Measurements from ENCODE around the gene POP5.
"Not testable (repeated sequence)": the region's sequence is repeated elsewhere in the genome, so short reads cannot be mapped to it uniquely, and the experiment has no call there.

The POP5 gene

DNA sequence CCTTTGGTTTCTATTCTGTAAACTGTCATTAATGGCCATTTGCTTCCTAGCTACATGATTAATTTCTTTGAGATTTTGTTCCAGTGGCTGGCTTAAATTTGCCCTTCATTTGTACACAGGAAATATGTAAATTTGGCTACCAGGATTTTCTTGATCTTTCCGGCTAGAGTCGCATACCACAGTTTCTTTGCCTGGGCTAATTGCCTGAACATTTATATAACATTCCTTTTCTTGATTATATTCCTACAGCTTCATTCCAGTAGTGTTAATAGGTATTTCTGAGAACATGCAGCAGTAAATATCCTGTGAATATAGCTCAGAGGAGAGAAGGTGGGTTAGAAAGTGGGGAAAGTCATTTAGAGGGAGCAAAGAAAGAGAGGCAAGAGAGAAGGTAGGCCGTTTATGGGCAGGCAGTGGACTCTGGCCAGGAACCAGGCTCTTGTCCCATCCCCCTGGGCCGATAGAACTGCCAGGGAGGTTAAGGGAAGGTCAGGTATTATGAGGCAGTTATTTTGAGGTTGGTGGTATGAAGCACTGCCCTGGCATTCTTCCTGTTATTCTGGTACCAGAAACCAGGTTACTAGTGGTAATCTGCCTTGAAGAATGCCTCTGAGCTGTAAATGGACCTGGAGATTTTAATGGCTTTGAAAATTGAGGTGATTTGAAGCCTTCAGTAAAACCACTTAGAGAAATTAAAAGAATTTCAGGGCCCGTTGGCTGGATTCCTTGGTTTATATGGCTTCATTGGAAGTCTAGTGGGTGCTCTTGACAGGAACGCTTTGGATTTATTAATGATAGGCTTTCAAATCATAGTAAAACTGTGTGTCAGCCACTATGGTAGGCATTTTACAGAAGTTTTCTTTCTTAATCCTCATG, 42.7 kb downstream of the POP5 start:
- DNase-seq (ENCODE audit: low read depth in 2 of 2): no peak

DNA sequence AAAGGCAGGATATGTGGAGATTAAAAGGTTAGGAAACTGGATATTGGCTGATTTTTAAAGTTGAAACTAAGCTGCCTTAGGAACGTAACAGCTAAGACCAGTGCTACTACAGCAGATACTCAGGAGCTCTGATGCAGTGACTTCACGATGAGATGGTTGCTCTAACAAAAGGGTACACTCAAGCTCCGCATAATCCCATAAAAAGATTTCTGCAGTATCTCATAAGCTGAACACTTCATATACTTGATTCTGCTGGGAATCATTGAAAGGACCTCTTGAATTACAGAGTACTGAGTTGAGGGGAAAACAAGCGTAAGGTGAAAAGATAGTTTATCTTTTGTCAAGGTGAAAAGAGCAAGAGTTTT, 43.4 kb downstream of the POP5 start:
- DNase-seq (ENCODE audit: low read depth in 2 of 2): no peak

DNA sequence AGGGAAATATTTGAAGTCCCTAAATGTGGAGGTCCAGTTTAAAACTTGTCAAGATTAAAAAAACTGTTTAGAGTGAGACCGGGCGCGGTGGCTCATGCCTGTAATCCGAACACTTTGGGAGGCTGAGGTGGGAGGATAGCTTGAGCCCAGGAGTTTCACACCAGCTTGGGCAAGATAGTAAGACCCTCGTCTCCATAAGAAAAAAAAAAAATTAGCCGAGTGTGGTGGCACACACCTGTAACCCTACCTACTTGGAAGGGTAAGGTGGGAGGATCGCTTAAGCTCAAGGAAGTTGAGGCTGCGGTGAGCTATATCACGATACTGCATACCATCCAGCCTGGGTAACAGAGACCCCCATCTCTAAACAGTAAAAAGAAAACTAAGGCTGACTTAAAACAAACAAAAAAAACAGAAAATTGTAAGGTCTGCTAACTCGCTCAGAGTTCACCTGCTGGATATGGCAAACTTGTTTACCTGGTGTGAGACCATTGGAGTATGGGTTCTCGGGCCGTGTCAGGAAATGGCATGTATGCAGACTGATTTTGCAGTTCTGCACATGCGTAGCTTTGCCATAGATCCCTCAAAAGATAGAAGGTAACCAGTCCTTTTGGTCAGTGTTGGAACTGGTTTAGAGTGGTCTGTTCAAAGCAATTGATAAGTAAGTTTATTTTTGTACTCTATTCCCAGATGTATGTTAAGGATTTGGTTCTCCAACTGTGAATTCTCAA, 45.0 kb downstream of the POP5 start:
- DNase-seq (ENCODE audit: low read depth in 2 of 2): no peak

DNA sequence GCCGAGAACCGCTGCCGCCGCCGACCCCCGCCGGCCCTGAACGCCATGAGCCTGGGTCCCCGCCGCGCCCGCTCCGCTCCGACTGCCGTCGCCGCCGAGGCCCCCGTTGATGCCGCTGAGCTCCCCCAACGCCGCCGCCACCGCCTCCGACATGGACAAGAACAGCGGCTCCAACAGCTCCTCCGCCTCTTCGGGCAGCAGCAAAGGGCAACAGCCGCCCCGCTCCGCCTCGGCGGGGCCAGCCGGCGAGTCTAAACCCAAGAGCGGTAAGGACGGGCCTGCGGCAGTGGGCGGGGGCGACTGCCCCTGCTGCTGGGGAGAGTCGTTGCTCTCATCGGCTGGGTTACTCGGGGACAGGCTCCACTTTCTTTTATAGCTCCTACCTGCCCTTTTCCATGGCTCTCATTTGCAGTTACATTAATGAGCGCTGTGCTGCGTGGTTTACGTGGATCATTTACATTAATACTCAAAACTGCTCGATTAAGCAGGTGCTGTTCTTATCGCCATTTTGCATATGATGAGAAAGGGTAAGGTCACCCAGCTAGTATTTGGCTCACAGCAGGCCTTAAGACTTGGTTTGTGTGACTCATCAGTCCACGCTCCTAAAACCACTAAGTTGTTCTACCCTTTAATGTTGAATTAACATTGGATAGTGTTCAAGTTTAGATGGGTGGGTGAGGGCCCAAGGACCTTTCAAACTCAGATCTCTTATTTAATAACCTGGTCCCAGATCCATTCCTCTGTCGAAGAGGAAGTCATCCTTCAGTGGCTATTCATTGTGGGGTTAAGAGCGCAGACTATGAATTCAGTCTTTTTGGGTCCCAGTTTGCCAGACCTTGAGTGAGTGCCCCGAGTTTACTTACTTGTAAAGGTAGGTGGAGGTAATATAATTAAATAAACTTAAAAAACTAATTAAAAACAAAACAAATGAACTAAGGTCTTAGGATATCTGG, 46.2 kb downstream of the POP5 start:
- DNase-seq (ENCODE audit: low read depth in 2 of 2): peak; percentile 15 to 21

DNA sequence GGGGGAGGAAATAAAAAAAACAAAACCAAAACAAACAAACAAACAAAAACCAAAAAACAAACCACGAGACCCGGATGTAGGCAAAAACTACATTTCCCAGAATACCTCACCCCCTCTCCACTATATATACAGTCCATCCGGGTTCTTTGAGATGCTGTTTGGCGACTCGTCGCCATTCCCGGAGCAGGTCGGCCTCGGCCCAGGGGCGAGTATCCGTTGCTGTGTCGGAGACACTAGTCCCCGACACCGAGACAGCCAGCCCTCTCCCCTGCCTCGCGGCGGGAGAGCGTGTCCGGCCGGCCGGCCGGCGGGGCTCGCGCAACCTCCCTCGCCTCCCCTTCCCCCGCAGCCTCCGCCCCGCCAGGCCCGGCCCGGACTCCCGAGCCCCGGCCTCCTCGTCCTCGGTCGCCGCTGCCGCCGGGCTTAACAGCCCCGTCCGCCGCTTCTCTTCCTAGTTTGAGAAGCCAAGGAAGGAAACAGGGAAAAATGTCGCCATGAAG, 46.9 kb downstream of the POP5 start, which contains the start of gene RNF10:
Gene RNF10 (plus strand): TSS at position 154 of the 500 bp plus-strand sequence. CDS start 456 bp downstream, outside the sequence.
- peak; percentile 49 for DNase-seq (ENCODE audit: low read depth in 2 of 2)

DNA sequence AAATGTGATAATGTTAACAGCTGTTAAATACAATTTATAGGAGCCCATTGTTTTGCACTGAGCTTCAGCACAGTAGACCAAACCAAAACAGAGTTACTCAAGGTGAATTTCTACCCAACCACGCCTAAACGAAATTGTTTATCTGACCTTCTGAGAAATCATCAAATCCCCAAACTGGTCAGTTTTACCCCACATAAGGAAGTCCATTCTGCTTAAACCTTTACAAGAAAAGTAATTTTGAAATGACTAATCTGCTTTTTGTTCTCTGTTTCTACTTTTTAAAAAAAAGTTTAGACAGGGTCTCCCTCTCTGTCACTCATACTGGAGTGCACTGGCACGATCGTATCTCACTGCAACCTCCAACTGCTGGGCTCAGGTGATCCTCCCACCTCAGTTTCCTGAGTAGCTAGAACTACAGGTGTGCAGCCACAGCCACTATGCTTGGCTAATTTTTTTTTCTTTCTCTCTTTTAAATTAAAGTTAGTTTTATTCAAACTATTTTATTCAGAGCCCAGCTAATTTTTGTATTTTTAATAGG, 48.4 kb downstream of the POP5 start:
- no peak for DNase-seq (ENCODE audit: low read depth in 2 of 2)

DNA sequence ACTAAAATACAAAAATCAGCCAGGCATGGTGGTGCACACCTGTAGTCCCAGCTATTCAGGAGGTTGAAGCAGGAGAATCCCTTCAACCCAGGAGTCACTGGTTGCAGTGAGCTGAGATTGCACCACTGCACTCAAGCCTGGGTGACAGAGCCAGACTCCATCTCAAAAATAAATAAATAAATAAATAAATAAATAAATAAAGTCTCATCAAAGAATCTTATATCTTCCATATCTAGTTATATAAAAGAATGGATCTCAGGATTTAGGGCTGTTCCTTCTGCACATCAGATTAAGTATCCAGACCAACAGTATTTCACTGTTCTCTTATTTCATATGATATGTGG, 50.8 kb downstream of the POP5 start:
- not testable (repeated sequence) for DNase-seq (ENCODE audit: low read depth in 2 of 2)

DNA sequence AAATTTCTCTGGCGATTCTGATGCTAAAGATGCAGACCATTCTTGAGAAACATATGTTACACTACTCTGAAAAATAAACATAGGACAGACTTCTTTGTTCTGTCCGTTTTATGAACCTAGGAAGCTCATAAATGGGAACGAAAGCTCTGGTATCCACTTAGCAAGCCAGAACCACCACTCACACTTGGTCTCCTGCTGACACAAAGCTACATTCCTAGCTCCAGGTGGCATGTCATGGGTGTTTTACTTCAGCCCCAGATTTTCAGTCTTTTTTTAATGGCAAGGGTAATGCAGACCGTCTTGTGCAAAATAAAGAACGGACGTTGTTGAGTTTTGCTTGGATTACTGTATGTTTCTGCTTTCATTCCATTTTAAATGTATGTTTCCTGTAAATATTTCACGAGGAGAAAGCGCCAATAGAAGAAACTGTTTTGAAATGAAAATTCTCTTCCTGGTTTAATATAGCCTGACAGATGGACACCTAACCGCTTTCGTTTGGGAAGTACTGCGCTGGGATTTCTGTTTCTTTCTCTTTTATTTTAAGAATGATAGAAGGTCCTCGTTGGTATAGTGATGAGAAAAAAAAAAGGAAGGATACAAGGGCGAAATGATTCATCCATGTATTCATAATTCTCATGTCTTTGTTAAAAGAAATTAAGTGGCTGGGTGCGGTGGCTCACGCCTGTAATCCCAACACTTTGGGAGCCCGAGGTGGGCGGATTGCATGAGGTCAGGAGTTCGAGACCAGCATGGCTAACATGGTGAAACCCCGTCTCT, 51.4 kb downstream of the POP5 start:
- DNase-seq (ENCODE audit: low read depth in 2 of 2): no peak

DNA sequence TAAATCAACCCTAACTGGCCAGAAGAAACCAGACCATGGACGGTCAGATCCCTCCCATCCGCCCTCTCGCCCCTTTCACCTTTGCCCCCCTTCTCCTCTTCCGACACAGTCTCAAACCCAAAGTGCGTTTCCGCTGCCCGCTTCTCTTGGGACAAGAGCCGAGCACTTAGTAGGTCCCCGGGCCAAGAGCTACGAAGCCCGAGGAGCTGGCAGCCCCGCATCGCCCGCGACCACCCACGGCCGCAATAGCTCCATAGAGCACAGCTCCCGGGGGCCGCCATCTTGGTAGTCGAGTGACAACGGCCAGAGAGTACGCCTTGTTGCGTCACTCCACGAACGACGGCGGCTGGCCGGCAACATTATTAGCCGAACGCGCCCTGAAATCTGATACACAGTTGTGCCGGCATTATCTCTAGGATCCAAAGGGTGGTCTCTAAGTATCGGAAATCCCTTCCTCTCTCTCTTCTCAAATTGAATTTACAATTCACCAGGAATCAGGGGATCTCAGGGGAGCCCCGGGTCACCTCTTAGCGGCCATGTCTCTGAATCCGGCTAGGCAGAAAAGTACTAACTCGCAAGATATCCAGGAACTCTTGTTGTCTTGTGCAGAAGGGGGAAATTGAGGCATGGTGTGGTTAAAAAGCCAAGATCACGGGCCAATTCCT, 52.2 kb downstream of the POP5 start, which contains the start of gene COQ5:
Gene COQ5 (minus strand): TSS at position 298 of the 665 bp plus-strand sequence. CDS start 17 bp downstream, at position 281.
- DNase-seq (ENCODE audit: low read depth in 2 of 2): peak; percentile 71 to 78

Measured in activated CD4-positive, alpha-beta T cell treated with anti-CD3 and anti-CD28 coated beads for 24 hours (primary cell).